ENCODE results near the gene EPHX1. TPM values are rescaled to one million over a fixed set of nuclear protein-coding genes. Genes with fewer than 3 reads are reported as not detected.
A peak's percentile ranks its signal among the peaks of the same experiment; 100 is the strongest.

EPHX1 gene
- total RNA-seq, 1 experiment from 2014 or later, result 35.8 TPM

GRCh38 chr1:225762444-225762843 lies 47.5 kb upstream of the EPHX1 start:
- Mint-ChIP-seq H3K4me3 (ENCODE audit: unreplicated experiment) (no peak overlapping the region), H3K27ac (ENCODE audit: low read depth, unreplicated experiment) (peak overlapping the region; percentile 44), H3K9me3 (ENCODE audit: unreplicated experiment) (no peaks in the 10 kb centered on the region), H3K4me1 (ENCODE audit: insufficient read depth, unreplicated experiment) (peaks cover 25% of the 10 kb centered on the region), H3K36me3 (ENCODE audit: insufficient read depth, unreplicated experiment) (no peaks in the 10 kb centered on the region), H3K27me3 (ENCODE audit: insufficient read depth, unreplicated experiment) (no peaks in the 10 kb centered on the region)
- intact Hi-C loops (cut with micrococcal nuclease), result no loop called here
- no peak for TF ChIP-seq CTCF (IDR thresholded peaks at IDR 0.05; ENCODE audit: unreplicated experiment)
- DNase-seq (ENCODE audit: unreplicated experiment), result no peak
- ChIA-PET CTCF (interaction anchor here (0.6 to 19.3 kb wide), 8 partner anchors 10 to 282 kb away, joined by 3 to 712 read pairs (median 11); no protein-coding TSS in a partner anchor), POLR2A (interaction anchor here (1.2 to 14.5 kb wide), 5 partner anchors 10 to 112 kb away, joined by 4 to 230 read pairs (median 82); partner anchors contain the start of genes ENAH and SRP9)
- no TSS peak for BruUV-seq (replicated peaks)

DNA sequence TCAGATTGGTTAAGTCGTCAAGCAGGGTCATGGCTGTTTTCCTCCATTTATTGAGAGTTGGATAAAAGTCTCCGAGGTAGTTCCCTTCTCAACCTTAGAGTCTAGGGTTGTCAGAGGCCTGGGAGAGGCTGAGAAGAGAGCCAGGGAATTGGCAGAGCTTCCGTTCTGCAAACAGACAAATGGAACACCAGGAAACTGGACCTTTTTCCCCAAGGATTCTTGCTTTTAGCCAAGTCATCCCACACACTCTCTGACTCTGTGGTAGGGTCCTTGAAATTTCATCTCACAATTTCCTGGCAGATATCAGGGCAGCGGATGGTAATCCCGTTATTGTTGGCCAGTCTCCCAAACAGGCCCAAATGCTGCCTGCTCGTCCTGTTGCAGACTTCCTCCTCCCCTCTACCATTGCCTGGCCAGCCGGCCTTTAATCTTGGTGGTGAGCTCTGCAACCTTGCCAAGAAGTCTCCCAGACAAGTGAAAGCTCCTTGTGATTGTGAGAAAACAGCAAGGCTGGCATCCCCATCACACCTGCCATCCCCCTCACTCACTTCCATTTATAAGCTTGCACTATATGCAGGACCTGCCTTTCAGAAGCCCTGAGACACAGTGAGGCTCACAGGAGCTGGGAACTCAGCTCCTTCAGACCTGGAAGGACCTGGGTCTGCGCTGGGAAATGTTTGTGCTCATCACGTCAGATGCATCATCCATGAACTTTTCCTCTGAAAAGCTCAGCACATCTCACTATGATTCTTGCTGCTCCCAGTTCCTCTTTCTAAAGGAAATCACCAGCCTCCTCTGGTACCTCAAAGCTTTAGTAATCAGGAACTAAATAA lies 46.0 kb upstream of the EPHX1 start:
- Mint-ChIP-seq H3K4me3 (ENCODE audit: unreplicated experiment) (no peak overlapping the region), H3K36me3 (ENCODE audit: insufficient read depth, unreplicated experiment) (no peaks in the 10 kb centered on the region), H3K27ac (ENCODE audit: low read depth, unreplicated experiment) (peak overlapping the region; percentile 20), H3K4me1 (ENCODE audit: insufficient read depth, unreplicated experiment) (peaks cover 38% of the 10 kb centered on the region), H3K27me3 (ENCODE audit: insufficient read depth, unreplicated experiment) (no peaks in the 10 kb centered on the region), H3K9me3 (ENCODE audit: unreplicated experiment) (no peaks in the 10 kb centered on the region)
- BruUV-seq (replicated peaks), result no TSS peak
- CTCF ChIA-PET, result interaction anchor here (0.6 to 19.3 kb wide), 13 partner anchors 9 to 283 kb away, joined by 3 to 712 read pairs (median 7); partner anchors contain the start of gene SRP9
- intact Hi-C loops (cut with micrococcal nuclease), result no loop called here
- no peak for TF ChIP-seq CTCF (IDR thresholded peaks at IDR 0.05; ENCODE audit: unreplicated experiment)
- peak; percentile 92 for DNase-seq (ENCODE audit: unreplicated experiment)
- POLR2A ChIA-PET, result interaction anchor here (0.6 to 14.5 kb wide), 16 partner anchors 9 to 718 kb away, joined by 3 to 230 read pairs (median 5); partner anchors contain the start of genes ENAH and SRP9

DNA sequence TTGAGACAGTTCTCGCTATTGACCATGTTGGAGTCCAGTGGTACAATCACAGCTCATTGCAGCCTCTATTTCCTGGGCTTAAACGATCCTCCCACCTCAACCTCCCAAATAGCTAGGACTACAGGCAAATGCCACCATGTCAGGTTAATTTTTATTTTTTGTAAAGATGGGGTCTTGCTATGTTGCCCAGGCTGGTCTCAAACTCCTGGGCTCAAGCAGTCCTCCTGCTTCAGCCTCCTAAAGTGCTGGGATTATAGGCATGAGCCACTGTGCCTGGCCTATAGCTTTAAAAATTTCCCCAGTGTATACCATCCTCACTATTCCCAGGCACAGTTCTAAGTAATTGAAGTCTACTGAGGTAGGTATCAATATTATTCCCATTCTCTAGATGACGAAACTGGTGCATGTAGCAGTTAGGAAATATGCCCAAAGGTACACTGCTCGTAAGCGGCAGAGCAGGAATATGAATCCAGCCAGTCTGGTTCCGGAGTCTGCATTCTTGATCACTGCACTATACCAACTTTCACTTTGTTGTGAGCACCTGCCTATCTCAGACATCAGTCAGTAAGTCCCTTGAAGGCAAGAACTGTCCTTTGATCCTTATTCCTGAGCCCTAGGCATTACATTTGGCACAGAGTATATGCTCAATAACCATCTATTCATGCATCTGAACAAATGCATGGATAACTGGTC lies 43.8 kb upstream of the EPHX1 start:
- Mint-ChIP-seq H3K9me3 (ENCODE audit: unreplicated experiment) (no peaks in the 10 kb centered on the region), H3K4me1 (ENCODE audit: insufficient read depth, unreplicated experiment) (peaks cover 38% of the 10 kb centered on the region), H3K4me3 (ENCODE audit: unreplicated experiment) (no peak overlapping the region), H3K36me3 (ENCODE audit: insufficient read depth, unreplicated experiment) (no peaks in the 10 kb centered on the region), H3K27ac (ENCODE audit: low read depth, unreplicated experiment) (peak overlapping the region; percentile 78), H3K27me3 (ENCODE audit: insufficient read depth, unreplicated experiment) (no peaks in the 10 kb centered on the region)
- ChIA-PET POLR2A (interaction anchor here (1.0 to 14.5 kb wide), 11 partner anchors 12 to 305 kb away, joined by 3 to 230 read pairs (median 14); partner anchors contain the start of genes ENAH, SRP9 and TMEM63A), CTCF (interaction anchor here (0.6 to 19.3 kb wide), 16 partner anchors 9 to 286 kb away, joined by 3 to 712 read pairs (median 6); partner anchors contain the start of genes SRP9 and TMEM63A)
- DNase-seq (ENCODE audit: unreplicated experiment), result no peak
- intact Hi-C loops (cut with micrococcal nuclease), result no loop called here
- no peak for TF ChIP-seq CTCF (IDR thresholded peaks at IDR 0.05; ENCODE audit: unreplicated experiment)
- no TSS peak for BruUV-seq (replicated peaks)

All from MCF 10A (cell line).